Muscle of back (tissue), 11 donors: ENCODE data around the gene KAZN. TPM values are rescaled to one million over a fixed set of nuclear protein-coding genes. Genes with fewer than 3 reads are reported as not detected.

Source experiments
- DNase-seq, 3 donors: peaks; one replicate each; pipeline versions ENCODE4 v3.0.0 to v3.0.0-alpha.2; 2013
- polyA plus RNA-seq, 10 donors: library from polyadenylated mRNA; unstranded; fragments of 120-200 nt; gene quantifications; one replicate each; pipeline ENCODE4 v1.2.1, GENCODE V29; 2013; ENCODE audit not compliant: insufficient read length in 10 of 10

Gene KAZN
- polyA plus RNA-seq, 10 donors, result 10.8 to 16.9 (median 13.7) TPM

- DNase-seq, result no peak
Measured at GRCh38 chr1:15104768-15105167, 506.3 kb downstream of the KAZN start.

- DNase-seq, result no peak
Measured at GRCh38 chr1:15106608-15107007, 508.1 kb downstream of the KAZN start.

GRCh38 chr1:15107058-15107687 is 508.7 kb downstream of the KAZN start:
- DNase-seq, result no peak

GRCh38 chr1:15107911-15108310 is 509.4 kb downstream of the KAZN start:
- no peak for DNase-seq

- DNase-seq, result no peak
Measured at GRCh38 chr1:15110128-15110866, 511.8 kb downstream of the KAZN start.

- no peak for DNase-seq
Measured at GRCh38 chr1:15110867-15111230, 512.4 kb downstream of the KAZN start.

- DNase-seq, result no peak
Measured at GRCh38 chr1:15113146-15113545, 514.7 kb downstream of the KAZN start.

GRCh38 chr1:15114884-15115283 is 516.4 kb downstream of the KAZN start:
- no peak for DNase-seq

- DNase-seq, result no peak
Measured at GRCh38 chr1:15115542-15116330, 517.3 kb downstream of the KAZN start.

GRCh38 chr1:15116966-15117365 is 518.5 kb downstream of the KAZN start:
- DNase-seq, result no peak

GRCh38 chr1:15117671-15118325 is 519.3 kb downstream of the KAZN start:
- DNase-seq, result no peak

- no peak for DNase-seq
Measured at GRCh38 chr1:15118579-15118978, 520.1 kb downstream of the KAZN start.

GRCh38 chr1:15120251-15120945 is 521.9 kb downstream of the KAZN start:
- DNase-seq, result no peak

GRCh38 chr1:15122331-15122730 is 523.8 kb downstream of the KAZN start:
- DNase-seq, result no peak

- DNase-seq, result no peak
Measured at GRCh38 chr1:15123270-15123669, 524.8 kb downstream of the KAZN start.

- DNase-seq, result no peak
Measured at GRCh38 chr1:15123925-15124324, 525.4 kb downstream of the KAZN start.

- DNase-seq, result no peak
Measured at GRCh38 chr1:15124362-15125100, 526.0 kb downstream of the KAZN start.

- no peak for DNase-seq
Measured at GRCh38 chr1:15125101-15125745, 526.7 kb downstream of the KAZN start.

GRCh38 chr1:15128077-15128476 is 529.6 kb downstream of the KAZN start:
- no peak for DNase-seq
